Measurements from ENCODE around the gene CDC45. TPM values are rescaled to one million over a fixed set of nuclear protein-coding genes. Genes with fewer than 3 reads are reported as not detected.

The CDC45 gene
- total and polyA plus RNA-seq, 8 donors = 0.28 to 1.3 (median 0.63) TPM; not detected in 2

- ATAC-seq (no peak), DNase-seq (no peak), FAIRE-seq (no peak)
- Histone ChIP-seq H3K9me3 (no peaks in the 10 kb centered on the region), H3K36me3 (no peaks in the 10 kb centered on the region), H3K4me3 (no peak overlapping the region), H3K27me3 (peaks cover 0 to 10% (median 4%) of the 10 kb centered on the region in 4 donors), H3K4me1 (peaks cover 0 to 2% (median 0%) of the 10 kb centered on the region in 3 donors), H3K27ac (no peak overlapping the region)
- no peak for TF ChIP-seq CTCF (IDR thresholded peaks at IDR 0.05)
- intact Hi-C loops (cut with DNase I) = no loop called here
- WGBS, 2 donors = 94 to 96% methylated on average over 10 of the region's 10 CpGs
These were observed 41.0 kb downstream of the CDC45 start for GRCh38 chr22:19520566-19521305.

- Histone ChIP-seq H3K27me3 (peaks cover 0 to 10% (median 4%) of the 10 kb centered on the region in 4 donors), H3K27ac (no peak overlapping the region), H3K9me3 (no peaks in the 10 kb centered on the region), H3K4me1 (peaks cover 0 to 2% (median 0%) of the 10 kb centered on the region in 3 donors), H3K4me3 (peak overlapping the region in 2 of 4 donors; percentile 11 to 36), H3K36me3 (no peaks in the 10 kb centered on the region)
- 59 to 65% methylated on average over 16 of the region's 16 CpGs for WGBS, 2 donors
- intact Hi-C loops (cut with DNase I) = no loop called here
- FAIRE-seq = no peak
- no peak for DNase-seq
- no peak for ATAC-seq
- no peak for TF ChIP-seq CTCF (IDR thresholded peaks at IDR 0.05)
These were observed 42.6 kb downstream of the CDC45 start for GRCh38 chr22:19522190-19522880.

GRCh38 chr22:19522881-19523239, 43.1 kb downstream of the CDC45 start:
- no peaks in the 10 kb centered on the region for H3K9me3 ChIP-seq
- no peak overlapping the region for H3K27ac ChIP-seq
- 26% methylated on average over 8 to 9 of the region's 9 CpGs for WGBS, 2 donors
- H3K36me3 ChIP-seq = no peaks in the 10 kb centered on the region
- peaks cover 0 to 10% (median 4%) of the 10 kb centered on the region in 4 donors for H3K27me3 ChIP-seq
- peaks cover 0 to 2% (median 0%) of the 10 kb centered on the region in 3 donors for H3K4me1 ChIP-seq
- no peak for ATAC-seq
- FAIRE-seq = no peak
- DNase-seq = no peak
- TF ChIP-seq CTCF (IDR thresholded peaks at IDR 0.05) = no peak
- H3K4me3 ChIP-seq = peak overlapping the region in 2 of 4 donors; percentile 11 to 36
- intact Hi-C loops (cut with DNase I) = no loop called here

- WGBS, 2 donors = 2% methylated on average over 96 to 99 of the region's 99 CpGs
- TF ChIP-seq CTCF (IDR thresholded peaks at IDR 0.05) = no peak
- ATAC-seq (peak in 3 of 4 donors; percentile 32 to 46 (median 38)), DNase-seq (peak in 1 of 6 donors; percentile 59), FAIRE-seq (no peak)
- Histone ChIP-seq H3K9me3 (no peaks in the 10 kb centered on the region), H3K36me3 (no peaks in the 10 kb centered on the region), H3K4me1 (peaks cover 0 to 2% (median 0%) of the 10 kb centered on the region in 3 donors), H3K27ac (no peak overlapping the region), H3K4me3 (peak overlapping the region in 2 of 4 donors; percentile 13 to 36), H3K27me3 (peaks cover 0 to 10% (median 4%) of the 10 kb centered on the region in 4 donors)
- intact Hi-C loops (cut with DNase I) = no loop called here
These were observed 43.8 kb downstream of the CDC45 start for GRCh38 chr22:19523240-19524169.

Data from pancreas (tissue), 10 donors.